Nephron (organoid): ENCODE data around the gene STPG2.

Experiments
- H3K27ac Mint-ChIP-seq, 3 experiments: 2 replicates each; pipeline ENCODE4 v1.8.0; 2020; ENCODE audit warnings: mixed read lengths in 3 of 3, mild to moderate bottlenecking in 2 of 3, moderate library complexity in 1 of 3
- H3K27me3 Mint-ChIP-seq: 2 replicates; pipeline ENCODE4 v1.8.0; 2021; ENCODE audit warnings: low read depth, mild to moderate bottlenecking, moderate library complexity, mixed read lengths
- H3K36me3 Mint-ChIP-seq: 2 replicates; pipeline ENCODE4 v1.8.0; 2020; ENCODE audit warnings: low read depth, mixed read lengths
- H3K4me1 Mint-ChIP-seq: 2 replicates; pipeline ENCODE4 v1.8.0; 2020; ENCODE audit warnings: mixed read lengths
- H3K4me3 Mint-ChIP-seq, 3 experiments: 2 replicates each; pipeline ENCODE4 v1.8.0; 2020; ENCODE audit warnings: mild to moderate bottlenecking in 3 of 3, mixed read lengths in 3 of 3, moderate library complexity in 2 of 3
- H3K9me3 Mint-ChIP-seq: 2 replicates; pipeline ENCODE4 v1.8.0; 2020; ENCODE audit warnings: mixed read lengths
- CTCF ChIP-seq, 3 experiments: fragments of 200-600 bp; sonication (generic); IDR thresholded peaks; one replicate each; pipeline ENCODE4 v1.5.0; 2021; ENCODE audit warnings: antibody characterized with exemption in 3 of 3; ENCODE audit not compliant: unreplicated experiment in 3 of 3

The STPG2 gene

DNA sequence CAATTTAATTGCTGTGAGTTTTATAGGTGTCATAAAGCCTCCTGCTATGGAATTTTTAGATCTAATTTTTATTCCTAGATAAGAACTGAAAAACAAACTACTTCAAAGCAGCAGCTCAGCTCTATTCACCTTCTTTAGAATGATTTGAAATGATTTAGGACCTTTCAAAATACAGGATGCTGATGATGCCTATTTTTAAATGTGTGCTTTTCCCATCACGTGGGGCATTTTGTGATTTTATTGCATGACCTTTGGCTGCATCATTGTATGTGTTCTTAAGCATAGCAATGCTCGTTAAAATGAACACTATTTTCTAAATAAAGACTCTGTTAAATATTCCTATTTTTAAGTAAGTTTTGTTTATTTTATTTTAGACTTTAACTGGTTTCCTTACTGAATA, 537.3 kb downstream of the STPG2 start:
- TF ChIP-seq CTCF (IDR thresholded peaks at IDR 0.05; ENCODE audit: unreplicated experiment in 3 of 3), result no peak
- H3K4me3 Mint-ChIP-seq, result no peak overlapping the region
- no peaks in the 10 kb centered on the region for H3K4me1 Mint-ChIP-seq
- H3K36me3 Mint-ChIP-seq, result no peaks in the 10 kb centered on the region
- H3K27ac Mint-ChIP-seq, result no peak overlapping the region
- H3K27me3 Mint-ChIP-seq, result no peaks in the 10 kb centered on the region
- no peaks in the 10 kb centered on the region for H3K9me3 Mint-ChIP-seq

DNA sequence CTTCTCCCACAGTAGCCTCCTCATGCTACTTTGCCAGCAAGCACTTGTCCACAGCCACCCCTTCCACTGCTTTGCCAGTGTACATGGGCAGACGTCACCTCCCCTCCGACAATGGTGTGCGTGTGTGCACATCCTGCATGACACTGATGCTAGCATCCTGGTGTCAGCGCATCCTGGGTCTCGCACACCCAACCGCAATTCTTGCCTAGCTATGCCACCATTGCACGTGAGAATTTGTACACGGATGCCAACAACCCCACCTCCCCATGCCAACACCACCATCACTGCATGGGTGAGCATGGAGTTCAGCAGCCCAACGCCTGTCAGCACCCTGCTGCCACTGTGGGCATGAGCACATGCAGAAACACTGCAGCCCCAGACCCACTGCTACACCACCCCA, 550.0 kb downstream of the STPG2 start:
- H3K27ac Mint-ChIP-seq, result no peak overlapping the region
- no peaks in the 10 kb centered on the region for H3K36me3 Mint-ChIP-seq
- H3K4me1 Mint-ChIP-seq, result no peaks in the 10 kb centered on the region
- H3K9me3 Mint-ChIP-seq, result peaks cover 6% of the 10 kb centered on the region
- H3K4me3 Mint-ChIP-seq, result no peak overlapping the region
- no peaks in the 10 kb centered on the region for H3K27me3 Mint-ChIP-seq
- no peak for TF ChIP-seq CTCF (IDR thresholded peaks at IDR 0.05; ENCODE audit: unreplicated experiment in 3 of 3)

DNA sequence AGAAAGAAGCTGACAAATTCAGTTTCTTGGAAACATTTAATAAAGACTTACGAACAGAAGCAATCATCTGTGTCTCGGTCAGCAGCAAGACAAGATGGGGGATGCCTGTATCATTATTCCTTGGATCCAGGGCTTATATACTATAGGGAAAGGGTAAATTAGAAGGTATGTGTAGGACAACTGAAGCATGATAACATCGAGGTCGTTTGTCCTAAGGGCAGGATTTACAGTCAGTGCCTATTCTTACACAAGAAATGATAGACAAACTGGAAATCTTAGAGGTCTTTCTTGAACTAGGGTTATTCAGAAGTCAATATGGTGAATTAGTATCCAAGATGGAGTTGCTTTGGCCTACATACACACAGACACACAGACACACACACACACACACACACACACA, 553.0 kb downstream of the STPG2 start:
- Mint-ChIP-seq H3K27ac (no peak overlapping the region), H3K4me1 (no peaks in the 10 kb centered on the region), H3K9me3 (peaks cover 4% of the 10 kb centered on the region), H3K27me3 (no peaks in the 10 kb centered on the region), H3K36me3 (no peaks in the 10 kb centered on the region), H3K4me3 (no peak overlapping the region)
- no peak for TF ChIP-seq CTCF (IDR thresholded peaks at IDR 0.05; ENCODE audit: unreplicated experiment in 3 of 3)

DNA sequence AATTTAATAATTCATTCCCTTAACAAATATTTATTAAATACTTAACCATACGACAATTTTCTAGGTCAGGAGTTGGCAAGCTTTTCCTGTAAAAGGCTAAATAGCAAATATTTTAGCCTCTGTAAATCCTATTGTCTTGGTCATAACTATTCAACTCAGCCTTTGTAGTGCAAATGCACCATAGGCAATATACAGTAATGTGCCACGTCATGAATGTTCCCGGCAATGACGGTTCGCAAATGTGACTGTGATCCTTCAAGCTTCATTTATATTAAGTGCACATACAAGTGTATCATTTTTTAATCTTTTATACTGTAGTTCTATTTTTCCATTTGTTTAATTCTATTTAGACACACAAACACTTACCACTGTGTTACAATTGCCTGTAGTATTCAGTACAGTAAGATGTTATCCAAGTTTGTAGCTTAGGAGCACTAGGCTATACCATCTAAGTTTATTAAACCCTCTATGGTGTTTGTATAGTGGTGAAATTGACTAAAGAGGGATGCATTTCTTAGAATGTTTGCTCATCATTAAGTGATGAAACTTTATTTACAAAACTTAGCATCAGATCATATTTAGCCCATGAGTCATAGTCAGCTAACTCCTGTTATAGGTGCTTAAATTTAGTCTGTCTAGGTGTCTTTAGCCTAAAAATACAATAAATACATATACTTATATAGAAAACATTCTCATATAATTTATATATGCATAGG, 553.6 kb downstream of the STPG2 start:
- Mint-ChIP-seq H3K27ac (no peak overlapping the region), H3K4me3 (no peak overlapping the region), H3K27me3 (no peaks in the 10 kb centered on the region)

GRCh38 chr4:97587912-97588311, 555.4 kb downstream of the STPG2 start:
- H3K4me3 Mint-ChIP-seq, result no peak overlapping the region
- H3K27ac Mint-ChIP-seq, result no peak overlapping the region
- TF ChIP-seq CTCF (IDR thresholded peaks at IDR 0.05; ENCODE audit: unreplicated experiment in 3 of 3), result no peak
- no peaks in the 10 kb centered on the region for H3K4me1 Mint-ChIP-seq
- no peaks in the 10 kb centered on the region for H3K36me3 Mint-ChIP-seq
- no peaks in the 10 kb centered on the region for H3K9me3 Mint-ChIP-seq
- H3K27me3 Mint-ChIP-seq, result no peaks in the 10 kb centered on the region

More for the DNA sequence above, 553.6 kb downstream of the STPG2 start:
- TF ChIP-seq CTCF (IDR thresholded peaks at IDR 0.05; ENCODE audit: unreplicated experiment in 3 of 3), result no peak
- Mint-ChIP-seq H3K36me3 (no peaks in the 10 kb centered on the region), H3K9me3 (peaks cover 4% of the 10 kb centered on the region), H3K4me1 (no peaks in the 10 kb centered on the region)

GRCh38 chr4:97585274-97585673, 558.0 kb downstream of the STPG2 start:
- no peaks in the 10 kb centered on the region for H3K36me3 Mint-ChIP-seq
- no peaks in the 10 kb centered on the region for H3K9me3 Mint-ChIP-seq
- H3K27ac Mint-ChIP-seq, result no peak overlapping the region
- no peak for TF ChIP-seq CTCF (IDR thresholded peaks at IDR 0.05; ENCODE audit: unreplicated experiment in 3 of 3)
- H3K4me1 Mint-ChIP-seq, result no peaks in the 10 kb centered on the region
- no peak overlapping the region for H3K4me3 Mint-ChIP-seq
- H3K27me3 Mint-ChIP-seq, result no peaks in the 10 kb centered on the region
